Lung microvascular endothelial cell (primary cell): Measurements from ENCODE around the gene KMT2C. TPM values are rescaled to one million over a fixed set of nuclear protein-coding genes. Genes with fewer than 3 reads are reported as not detected.

ENCODE experiments used
- DNase-seq, 2 donors: peaks; one replicate each; pipeline versions ENCODE4 v3.0.0 to v3.0.0-alpha.2; 2010; ENCODE audit warnings: low read depth in 2 of 2
- total RNA-seq: library from RNA; depleted of rRNA; stranded (reverse); fragments of >200 nt; gene quantifications from 2 replicates; pipeline ENCODE4 v1.2.1, GENCODE V29; 2014

The KMT2C gene
- total RNA-seq, 1 donor from 2014 or later: 34.5 TPM

GRCh38 chr7:152142976-152143595, 292.7 kb downstream of the KMT2C start:
- no peak for DNase-seq

- DNase-seq: no peak
These were observed 295.2 kb downstream of the KMT2C start for GRCh38 chr7:152140560-152140959.

- DNase-seq: peak in 1 of 2 donors; percentile 40
These were observed 295.7 kb downstream of the KMT2C start for GRCh38 chr7:152140067-152140466.

GRCh38 chr7:152137476-152138025, 298.3 kb downstream of the KMT2C start:
- DNase-seq: peak in 1 of 2 donors; percentile 69

GRCh38 chr7:152136686-152137085, 299.1 kb downstream of the KMT2C start:
- no peak for DNase-seq

DNA sequence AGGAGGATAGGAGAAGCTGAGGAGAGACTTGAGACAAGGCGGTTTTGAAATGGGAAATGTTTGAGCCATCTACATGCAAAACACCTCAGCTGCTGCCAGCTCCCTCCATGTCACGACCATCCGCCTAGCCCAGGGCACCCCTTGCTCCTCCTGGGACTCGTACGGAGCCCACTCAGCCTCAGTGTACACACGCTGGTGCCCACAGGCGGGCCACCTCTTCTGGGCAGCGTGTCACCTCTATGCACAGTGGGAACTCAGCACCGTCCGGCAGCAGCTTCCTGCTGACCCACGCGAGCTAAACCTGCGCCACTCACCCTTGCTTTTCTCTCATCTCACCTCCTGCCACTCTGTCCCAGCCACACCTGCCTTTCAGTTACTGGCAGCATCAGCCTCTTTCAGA, 302.0 kb downstream of the KMT2C start:
- no peak for DNase-seq

DNA sequence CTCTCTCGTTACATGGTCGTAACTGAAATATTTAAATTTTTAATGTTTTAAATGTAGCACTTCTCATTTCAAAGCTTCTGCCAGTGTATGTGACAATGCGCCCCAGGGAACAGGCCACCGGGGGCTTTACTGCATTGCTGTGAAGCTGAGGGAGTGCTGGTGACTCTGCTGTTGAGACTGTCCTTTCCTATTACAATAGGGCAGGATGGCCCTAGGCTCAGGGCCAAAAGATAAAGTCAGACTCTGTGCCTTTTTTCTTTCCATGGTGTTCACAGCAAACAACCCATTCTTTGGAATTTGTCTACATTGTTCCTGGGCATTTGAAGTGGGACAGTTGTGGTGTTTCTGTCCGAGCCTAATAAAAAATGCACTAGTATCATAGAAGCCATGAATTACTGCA, 303.0 kb downstream of the KMT2C start:
- peak in 1 of 2 donors; percentile 80 for DNase-seq

DNA sequence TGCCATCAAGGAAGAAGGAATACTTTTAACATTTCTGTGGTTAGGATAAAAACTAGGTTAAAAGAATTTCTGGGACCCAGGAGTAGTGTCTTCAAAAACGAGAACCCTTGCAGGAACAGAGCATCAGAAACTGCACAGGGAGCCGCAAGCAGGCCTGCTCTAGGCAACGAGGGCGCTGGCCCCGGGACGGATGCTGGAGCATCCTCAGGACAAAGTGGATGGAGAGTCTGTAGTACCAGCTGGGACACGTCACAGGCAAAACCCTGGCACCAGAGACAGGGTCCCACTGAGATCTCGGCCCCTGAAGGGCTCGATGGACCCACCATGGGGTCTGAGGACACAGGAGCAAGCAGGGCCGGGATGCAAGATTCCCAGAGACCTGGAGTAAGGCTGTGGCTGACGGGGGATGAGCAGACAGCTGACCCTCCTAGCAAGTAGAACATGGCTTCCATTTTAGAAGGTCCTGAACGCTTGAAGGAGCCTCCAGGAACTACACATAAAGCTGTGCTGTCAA, 303.8 kb downstream of the KMT2C start:
- no peak for DNase-seq

- DNase-seq: no peak
These were observed 304.9 kb downstream of the KMT2C start for GRCh38 chr7:152130658-152131590.

DNA sequence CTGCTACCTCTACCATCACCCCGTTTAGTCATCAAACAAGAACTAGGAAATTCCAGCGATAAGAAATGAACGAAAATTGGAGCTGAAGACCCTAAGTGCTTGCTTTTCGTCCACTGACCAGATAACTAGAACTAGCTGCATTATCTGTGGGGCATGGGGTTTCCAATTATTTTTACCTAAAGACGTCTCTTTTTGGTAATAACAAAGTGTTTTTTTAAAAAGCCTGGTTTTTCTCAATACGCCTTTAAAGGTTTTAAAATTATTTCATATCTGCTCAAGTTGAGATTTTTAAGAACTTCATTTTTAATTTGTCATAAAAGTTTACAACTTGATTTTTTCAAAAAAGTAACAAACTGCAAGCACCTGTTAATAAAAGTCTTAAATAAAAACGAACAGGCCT, 306.1 kb downstream of the KMT2C start:
- DNase-seq: no peak

DNA sequence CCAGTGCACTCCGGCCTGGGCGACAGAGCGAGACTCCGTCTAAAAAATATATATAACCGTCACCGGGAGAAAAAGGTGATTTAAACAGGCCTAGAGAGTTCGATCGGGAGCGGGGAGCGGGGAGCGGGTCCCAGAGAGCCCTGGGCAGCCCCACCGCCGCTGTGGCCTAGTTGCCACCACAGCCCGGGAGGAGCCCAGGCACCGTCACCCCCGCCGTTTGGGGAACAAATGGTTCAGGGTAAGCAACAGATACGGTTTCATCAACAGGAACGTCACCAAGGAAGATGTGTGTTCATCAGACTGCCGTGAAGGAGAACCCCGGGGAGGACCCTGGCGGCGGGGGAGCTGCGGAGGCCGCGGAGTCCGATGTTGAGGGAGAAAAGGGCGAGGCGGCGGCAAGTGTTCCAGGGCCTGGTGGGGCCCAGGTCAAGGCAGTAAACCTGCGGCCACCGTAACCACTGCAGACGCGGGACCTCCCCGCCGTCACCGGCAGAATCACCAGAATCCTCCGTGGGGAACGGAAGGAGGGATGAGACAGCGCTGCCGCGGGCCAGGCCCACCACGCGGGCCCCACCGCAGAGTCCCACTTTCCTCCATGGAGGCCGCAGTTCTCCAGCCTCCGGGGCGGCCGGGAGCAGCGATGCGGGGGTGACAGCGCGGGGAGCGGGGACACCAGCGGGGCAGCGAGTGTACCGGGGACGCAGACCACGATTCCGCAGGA, 306.9 kb downstream of the KMT2C start:
- no peak for DNase-seq

- no peak for DNase-seq
These were observed 307.6 kb downstream of the KMT2C start for GRCh38 chr7:152128252-152128651.

DNA sequence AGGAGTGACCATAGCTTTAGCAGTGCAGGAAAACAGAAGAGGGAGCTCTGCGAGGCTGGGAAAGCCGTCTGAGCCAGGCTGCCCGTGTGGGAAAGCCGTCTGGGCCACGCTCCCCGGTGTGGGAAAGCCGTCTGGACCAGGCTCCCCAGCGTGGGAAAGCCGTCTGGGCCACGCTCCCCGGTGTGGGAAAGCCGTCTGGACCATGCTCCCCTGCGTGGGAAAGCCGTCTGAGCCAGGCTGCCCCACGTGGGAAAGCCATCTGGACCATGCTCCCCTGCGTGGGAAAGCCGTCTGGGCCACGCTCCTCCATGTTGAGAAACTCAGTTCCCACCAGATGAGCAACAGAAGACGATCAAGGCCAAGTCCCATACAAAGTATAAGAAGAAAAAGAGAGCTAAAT, 308.6 kb downstream of the KMT2C start:
- DNase-seq: no peak

DNA sequence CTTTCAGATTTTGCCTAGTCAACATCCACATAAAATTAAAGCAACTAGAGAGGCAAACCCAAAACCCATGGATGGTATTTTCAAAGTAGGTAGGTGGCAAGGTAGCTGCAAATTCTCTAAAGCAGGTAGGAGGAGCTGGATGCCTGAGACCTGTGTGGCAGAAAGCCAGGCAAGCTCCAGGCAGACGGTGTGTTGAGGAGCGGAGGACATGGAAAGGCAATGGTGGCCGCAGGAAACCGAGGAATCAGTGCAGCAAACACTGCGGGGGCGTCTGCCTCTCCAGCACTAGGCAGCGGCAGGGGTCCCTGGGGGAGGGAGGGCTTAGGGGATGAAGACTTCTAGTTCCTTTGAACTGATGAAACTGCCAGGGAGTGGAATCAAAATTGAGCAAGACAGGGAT, 309.1 kb downstream of the KMT2C start:
- DNase-seq: no peak

GRCh38 chr7:152122540-152122939, 313.3 kb downstream of the KMT2C start:
- DNase-seq: no peak

DNA sequence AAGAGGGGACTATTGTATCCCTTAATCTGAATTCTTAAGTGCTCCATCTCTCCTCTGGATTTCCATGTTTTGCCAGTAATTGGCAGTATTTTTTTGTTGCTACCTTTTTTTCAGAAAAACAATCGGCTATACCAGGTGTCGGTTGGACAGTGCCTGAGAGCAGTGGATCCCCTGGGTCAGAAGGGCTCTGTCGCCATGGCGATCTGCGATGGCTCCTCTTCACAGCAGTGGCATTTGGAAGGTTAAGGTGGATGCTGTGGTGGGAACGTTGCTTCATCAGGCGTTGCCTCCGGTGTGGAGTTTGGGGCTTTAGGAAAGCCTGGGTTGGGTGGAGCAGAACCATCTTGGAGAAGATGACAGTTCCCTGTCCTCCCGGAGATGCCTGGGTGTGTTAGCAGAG, 314.4 kb downstream of the KMT2C start:
- DNase-seq: no peak

- DNase-seq: no peak
These were observed 315.0 kb downstream of the KMT2C start for GRCh38 chr7:152120776-152121175.

- DNase-seq: peak; percentile 50 to 81
These were observed 315.6 kb downstream of the KMT2C start for GRCh38 chr7:152120210-152120609.

DNA sequence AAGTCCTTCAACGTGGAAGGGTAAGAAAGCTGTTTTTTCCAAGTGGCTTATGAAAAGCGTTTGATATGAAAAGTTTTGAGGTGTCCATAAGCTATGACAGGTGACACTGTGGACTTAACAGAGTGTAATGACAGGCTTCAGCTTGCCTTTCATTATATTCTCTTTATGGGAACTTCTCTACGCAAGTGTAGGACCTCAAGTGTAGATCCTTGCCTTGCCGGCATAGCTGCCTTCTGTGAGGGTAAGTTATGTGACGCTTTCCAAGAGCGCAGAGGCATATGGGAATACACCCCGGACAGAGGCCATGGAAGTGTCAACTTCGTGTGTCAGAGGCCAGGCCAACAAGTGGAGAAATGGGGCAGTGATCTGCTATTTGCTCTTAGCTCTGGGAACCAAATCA, 318.4 kb downstream of the KMT2C start:
- DNase-seq: no peak

DNA sequence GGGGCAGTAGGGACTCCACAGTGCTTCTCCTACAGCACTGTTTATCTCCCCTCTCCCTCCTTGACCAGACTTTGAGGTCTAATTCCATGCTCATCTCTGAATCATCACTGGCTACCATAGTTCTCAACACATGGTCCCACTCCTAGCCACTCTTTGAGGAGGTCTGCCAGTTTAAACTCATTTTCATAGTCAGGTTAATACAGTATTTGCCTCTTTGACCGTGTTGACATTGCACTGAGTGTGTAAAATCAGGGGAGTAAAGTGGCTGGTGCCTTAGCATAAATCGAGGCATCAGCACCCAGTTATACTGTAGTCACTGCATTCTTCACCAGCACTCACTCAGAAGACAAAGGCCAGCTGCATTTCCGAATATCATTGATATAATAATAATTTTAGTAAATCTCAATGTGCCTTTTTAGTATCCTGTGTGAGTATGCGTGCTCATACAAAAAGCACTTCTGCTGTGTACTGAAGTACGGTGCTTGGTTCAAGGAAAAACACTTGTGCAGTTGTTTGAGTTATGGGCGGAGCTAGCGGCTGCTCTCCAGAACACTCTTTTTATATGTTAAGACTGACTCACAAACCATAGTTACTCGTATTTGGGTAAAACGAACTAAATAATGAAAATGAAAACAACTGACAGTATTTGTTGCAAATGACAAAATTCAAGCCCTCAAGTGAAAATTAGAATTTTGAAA, 320.6 kb downstream of the KMT2C start:
- DNase-seq: no peak

DNA sequence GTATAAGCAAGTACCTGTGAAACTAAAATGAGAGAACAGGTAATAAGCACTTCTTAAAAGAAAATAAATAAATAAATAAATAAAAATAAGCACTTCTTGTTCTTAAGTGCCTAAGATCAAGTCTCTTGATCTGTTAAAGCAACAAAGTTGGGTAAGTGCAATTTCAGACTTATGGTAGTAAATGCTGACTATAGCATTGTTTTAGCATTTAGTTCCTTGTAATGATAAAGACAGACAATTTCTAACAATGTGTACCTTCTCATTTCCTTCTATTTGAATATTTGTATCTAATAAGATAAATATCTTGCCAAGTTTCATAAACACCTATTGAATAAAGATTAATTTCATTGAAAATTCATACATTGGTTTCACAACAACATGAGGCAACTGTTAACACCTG, 323.0 kb downstream of the KMT2C start:
- no peak for DNase-seq
